ENCODE data around the gene PLAAT4.
A peak's percentile ranks its signal among the peaks of the same experiment; 100 is the strongest.

Gene PLAAT4

DNA sequence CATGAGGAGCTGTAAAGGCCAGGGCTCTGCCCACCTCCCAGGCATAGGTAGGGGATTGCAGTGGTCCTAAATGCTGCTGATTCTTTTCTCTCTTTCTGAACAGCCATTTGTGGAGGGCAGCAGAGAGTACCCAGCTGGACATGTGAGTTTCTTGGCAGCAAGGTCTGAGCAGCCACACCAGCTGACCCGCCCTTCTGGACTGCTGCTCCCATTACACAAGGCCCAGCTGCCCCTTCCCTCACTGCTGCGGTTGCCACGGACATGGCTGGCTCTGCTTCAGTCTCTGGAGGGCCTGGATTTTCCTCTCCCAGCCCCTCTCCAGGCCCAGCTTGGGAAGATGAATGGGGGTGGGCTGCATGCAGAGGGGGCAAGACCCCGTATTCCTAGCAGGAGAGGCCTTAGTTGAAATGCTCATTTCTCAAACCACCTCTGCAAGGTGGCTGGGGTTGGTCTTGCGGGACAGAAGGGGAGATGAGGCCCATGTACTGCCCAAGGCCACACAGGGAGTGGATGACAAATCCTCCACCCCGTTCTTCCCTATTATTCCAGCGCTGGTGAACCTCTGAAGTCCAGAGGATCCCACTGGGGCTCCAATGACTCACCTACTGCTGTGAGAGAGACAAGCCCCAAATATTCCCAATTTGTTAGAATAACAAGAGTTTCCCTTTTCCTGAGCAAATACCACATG lies 26.1 kb upstream of the PLAAT4 start:
- no peak overlapping the region for H4K91ac ChIP-seq (ENCODE audit: low read depth, low read length)
- no peak overlapping the region for H2BK12ac ChIP-seq (ENCODE audit: low read length)
- H3K4me3 ChIP-seq (ENCODE audit: low read depth, low read length): no peak overlapping the region
- H3K79me1 ChIP-seq (ENCODE audit: low read length): peaks cover 3% of the 10 kb centered on the region
- no peak for DNase-seq
- no peak overlapping the region for H3K4me2 ChIP-seq (ENCODE audit: low read length)
- no peak overlapping the region for H3K4ac ChIP-seq (ENCODE audit: low read depth, low read length)
- no peaks in the 10 kb centered on the region for H3K9me3 ChIP-seq (ENCODE audit: insufficient read depth, low read depth, low read length)
- no peak overlapping the region for H2AK5ac ChIP-seq (ENCODE audit: low read length)
- H3K36me3 ChIP-seq (ENCODE audit: control insufficient read depth in 1 of 2, insufficient read depth in 2 of 2, low read length in 2 of 2): no peaks in the 10 kb centered on the region
- H2BK5ac ChIP-seq (ENCODE audit: low read depth, low read length, poor library complexity): no peak overlapping the region
- no peak overlapping the region for H3K14ac ChIP-seq (ENCODE audit: low read length)
- peaks cover 9 to 16% of the 10 kb centered on the region in 2 experiments for H3K4me1 ChIP-seq (ENCODE audit: control insufficient read depth in 1 of 2, insufficient read depth in 2 of 2, low read length in 2 of 2)
- no CpG with 5 or more reads among the region's 7 CpGs for WGBS (ENCODE audit: extremely low coverage, insufficient coverage, insufficient read length)
- H3K23ac ChIP-seq (ENCODE audit: low read length): no peak overlapping the region
- H4K12ac ChIP-seq (ENCODE audit: low read depth, low read length): no peak overlapping the region
- no peak overlapping the region for H2BK120ac ChIP-seq (ENCODE audit: insufficient read depth, low read length, poor library complexity)
- H3K9ac ChIP-seq (ENCODE audit: low read length): no peak overlapping the region
- no peak overlapping the region for H4K8ac ChIP-seq (ENCODE audit: low read depth, low read length)
- H3K79me2 ChIP-seq (ENCODE audit: control insufficient read depth, insufficient read depth, low read length, poor library complexity): peaks cover 1% of the 10 kb centered on the region
- no peak overlapping the region for H2AFZ ChIP-seq (ENCODE audit: insufficient read depth, low read length, poor library complexity)
- no peak overlapping the region for H3K27ac ChIP-seq (ENCODE audit: low read depth, low read length)
- H3K18ac ChIP-seq (ENCODE audit: low read length): no peak overlapping the region
- H3K27me3 ChIP-seq (ENCODE audit: insufficient read depth, low read length): no peaks in the 10 kb centered on the region

DNA sequence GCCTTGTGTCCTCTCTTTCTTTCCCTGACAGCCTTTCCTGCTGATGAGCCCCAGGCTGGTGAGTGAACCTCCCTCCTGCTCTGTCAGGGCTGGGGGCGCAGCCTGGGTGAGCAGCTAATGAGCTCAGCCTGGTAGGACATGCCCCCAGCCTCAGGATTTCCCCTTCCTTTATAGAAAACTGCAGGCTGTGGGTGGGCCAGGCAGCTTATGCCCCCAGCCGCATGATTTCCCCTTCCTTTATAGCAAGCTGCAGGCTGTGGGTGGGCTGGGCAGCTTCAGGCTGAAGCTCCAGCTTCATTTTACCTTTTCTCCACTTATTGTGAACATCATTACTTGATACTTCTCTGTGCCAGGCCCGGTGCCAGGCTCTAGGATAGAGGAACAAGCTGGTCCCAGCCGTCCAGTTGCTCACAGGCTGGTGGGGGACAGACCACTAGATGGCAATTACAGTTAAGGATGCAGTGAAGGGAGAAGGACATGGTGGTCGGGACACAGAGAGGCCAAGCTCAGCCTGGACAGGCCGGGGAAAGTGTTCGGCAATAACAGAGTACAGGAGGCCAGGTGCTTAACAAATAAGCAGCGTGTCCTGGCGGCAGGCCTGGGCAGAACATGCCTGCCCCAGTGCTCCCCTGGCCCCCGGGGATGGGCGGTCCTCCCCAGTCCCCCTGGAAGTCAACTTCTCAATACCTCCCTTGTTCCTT lies 25.4 kb upstream of the PLAAT4 start:
- Histone ChIP-seq H2AFZ (ENCODE audit: insufficient read depth, low read length, poor library complexity) (no peak overlapping the region), H3K9ac (ENCODE audit: low read length) (no peak overlapping the region), H3K27ac (ENCODE audit: low read depth, low read length) (no peak overlapping the region), H3K14ac (ENCODE audit: low read length) (no peak overlapping the region), H3K23ac (ENCODE audit: low read length) (no peak overlapping the region), H2BK5ac (ENCODE audit: low read depth, low read length, poor library complexity) (no peak overlapping the region), H4K91ac (ENCODE audit: low read depth, low read length) (no peak overlapping the region), H2BK12ac (ENCODE audit: low read length) (no peak overlapping the region), H4K12ac (ENCODE audit: low read depth, low read length) (no peak overlapping the region), H3K9me3 (ENCODE audit: insufficient read depth, low read depth, low read length) (no peaks in the 10 kb centered on the region), H2BK120ac (ENCODE audit: insufficient read depth, low read length, poor library complexity) (no peak overlapping the region), H4K8ac (ENCODE audit: low read depth, low read length) (no peak overlapping the region), H3K79me1 (ENCODE audit: low read length) (peaks cover 5% of the 10 kb centered on the region), H2AK5ac (ENCODE audit: low read length) (no peak overlapping the region), H3K4ac (ENCODE audit: low read depth, low read length) (no peak overlapping the region), H3K4me2 (ENCODE audit: low read length) (no peak overlapping the region), H3K36me3 (ENCODE audit: control insufficient read depth in 1 of 2, insufficient read depth in 2 of 2, low read length in 2 of 2) (no peaks in the 10 kb centered on the region), H3K27me3 (ENCODE audit: insufficient read depth, low read length) (no peaks in the 10 kb centered on the region), H3K18ac (ENCODE audit: low read length) (no peak overlapping the region), H3K4me1 (ENCODE audit: control insufficient read depth in 1 of 2, insufficient read depth in 2 of 2, low read length in 2 of 2) (peaks cover 5 to 13% of the 10 kb centered on the region in 2 experiments), H3K79me2 (ENCODE audit: control insufficient read depth, insufficient read depth, low read length, poor library complexity) (no peaks in the 10 kb centered on the region), H3K4me3 (ENCODE audit: low read depth, low read length) (no peak overlapping the region)
- WGBS (ENCODE audit: extremely low coverage, insufficient coverage, insufficient read length): no CpG with 5 or more reads among the region's 11 CpGs
- no peak for DNase-seq

DNA sequence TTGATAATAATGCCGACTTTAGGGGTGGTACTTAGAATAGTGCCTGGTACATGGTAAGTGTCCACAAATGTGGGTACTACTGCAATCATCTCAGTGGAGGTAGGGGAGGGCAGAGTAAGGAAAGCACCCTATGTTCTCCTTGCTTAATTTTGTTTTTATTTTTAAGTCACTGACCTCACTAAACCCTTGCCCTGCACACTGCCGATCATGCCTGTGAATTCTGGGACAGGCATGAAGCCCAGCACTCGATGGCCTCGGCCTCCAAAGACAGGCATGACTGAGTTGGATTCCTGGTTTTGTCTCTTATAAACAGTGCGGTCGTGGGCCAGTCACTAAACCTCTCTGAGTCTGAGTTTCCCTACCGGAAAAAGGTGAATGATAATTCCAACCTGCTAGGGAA lies 23.8 kb upstream of the PLAAT4 start:
- no peaks in the 10 kb centered on the region for H3K36me3 ChIP-seq (ENCODE audit: control insufficient read depth in 1 of 2, insufficient read depth in 2 of 2, low read length in 2 of 2)
- H3K23ac ChIP-seq (ENCODE audit: low read length): no peak overlapping the region
- peaks cover 2 to 5% of the 10 kb centered on the region in 2 experiments for H3K4me1 ChIP-seq (ENCODE audit: control insufficient read depth in 1 of 2, insufficient read depth in 2 of 2, low read length in 2 of 2)
- H3K4ac ChIP-seq (ENCODE audit: low read depth, low read length): no peak overlapping the region
- no peak overlapping the region for H2BK5ac ChIP-seq (ENCODE audit: low read depth, low read length, poor library complexity)
- no peak overlapping the region for H3K14ac ChIP-seq (ENCODE audit: low read length)
- H3K79me1 ChIP-seq (ENCODE audit: low read length): peaks cover 2% of the 10 kb centered on the region
- no peak overlapping the region for H3K9ac ChIP-seq (ENCODE audit: low read length)
- no peak overlapping the region for H2BK12ac ChIP-seq (ENCODE audit: low read length)
- no peak overlapping the region for H2AK5ac ChIP-seq (ENCODE audit: low read length)
- H3K27ac ChIP-seq (ENCODE audit: low read depth, low read length): no peak overlapping the region
- H4K91ac ChIP-seq (ENCODE audit: low read depth, low read length): no peak overlapping the region
- H2BK120ac ChIP-seq (ENCODE audit: insufficient read depth, low read length, poor library complexity): no peak overlapping the region
- no peak overlapping the region for H2AFZ ChIP-seq (ENCODE audit: insufficient read depth, low read length, poor library complexity)
- H3K18ac ChIP-seq (ENCODE audit: low read length): no peak overlapping the region
- H3K9me3 ChIP-seq (ENCODE audit: insufficient read depth, low read depth, low read length): peaks cover 2% of the 10 kb centered on the region
- no peak overlapping the region for H4K12ac ChIP-seq (ENCODE audit: low read depth, low read length)
- no peak overlapping the region for H3K4me3 ChIP-seq (ENCODE audit: low read depth, low read length)
- no CpG with 5 or more reads among the region's 7 CpGs for WGBS (ENCODE audit: extremely low coverage, insufficient coverage, insufficient read length)
- H3K27me3 ChIP-seq (ENCODE audit: insufficient read depth, low read length): no peaks in the 10 kb centered on the region
- H3K79me2 ChIP-seq (ENCODE audit: control insufficient read depth, insufficient read depth, low read length, poor library complexity): no peaks in the 10 kb centered on the region
- no peak overlapping the region for H3K4me2 ChIP-seq (ENCODE audit: low read length)
- no peak for DNase-seq
- H4K8ac ChIP-seq (ENCODE audit: low read depth, low read length): no peak overlapping the region

DNA sequence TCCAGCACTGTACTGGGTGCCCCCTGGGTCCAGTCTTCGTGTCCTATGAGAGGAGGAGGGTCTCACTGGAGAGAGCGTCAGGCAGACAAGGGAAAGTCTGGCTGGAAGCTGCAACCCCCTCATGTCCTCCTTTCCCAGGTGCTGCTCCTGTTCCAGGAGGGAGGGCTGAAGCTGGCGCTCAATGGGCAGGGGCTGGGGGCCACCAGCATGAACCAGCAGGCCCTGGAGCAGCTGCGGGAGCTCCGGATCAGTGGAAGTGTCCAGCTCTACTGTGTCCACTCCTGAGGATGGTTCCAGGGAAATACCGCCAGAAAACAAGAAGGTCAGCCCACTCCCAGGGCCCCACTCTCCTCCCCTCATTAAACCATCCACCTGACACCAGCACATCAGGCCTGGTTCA lies 20.5 kb upstream of the PLAAT4 start:
- Histone ChIP-seq H3K9ac (ENCODE audit: low read length) (no peak overlapping the region), H3K27ac (ENCODE audit: low read depth, low read length) (no peak overlapping the region), H3K4me1 (ENCODE audit: control insufficient read depth in 1 of 2, insufficient read depth in 2 of 2, low read length in 2 of 2) (peaks cover 2 to 5% of the 10 kb centered on the region in 2 experiments), H3K27me3 (ENCODE audit: insufficient read depth, low read length) (no peaks in the 10 kb centered on the region), H2AK5ac (ENCODE audit: low read length) (peak overlapping the region; percentile 19), H3K79me2 (ENCODE audit: control insufficient read depth, insufficient read depth, low read length, poor library complexity) (no peaks in the 10 kb centered on the region), H4K12ac (ENCODE audit: low read depth, low read length) (peak overlapping the region; percentile 36), H4K8ac (ENCODE audit: low read depth, low read length) (no peak overlapping the region), H3K36me3 (ENCODE audit: control insufficient read depth in 1 of 2, insufficient read depth in 2 of 2, low read length in 2 of 2) (no peaks in the 10 kb centered on the region), H3K4me2 (ENCODE audit: low read length) (no peak overlapping the region), H2AFZ (ENCODE audit: insufficient read depth, low read length, poor library complexity) (no peak overlapping the region), H3K23ac (ENCODE audit: low read length) (no peak overlapping the region), H3K79me1 (ENCODE audit: low read length) (peaks cover 2% of the 10 kb centered on the region), H2BK120ac (ENCODE audit: insufficient read depth, low read length, poor library complexity) (peak overlapping the region; percentile 25), H3K14ac (ENCODE audit: low read length) (no peak overlapping the region), H4K91ac (ENCODE audit: low read depth, low read length) (no peak overlapping the region), H3K4ac (ENCODE audit: low read depth, low read length) (no peak overlapping the region), H3K9me3 (ENCODE audit: insufficient read depth, low read depth, low read length) (peaks cover 2% of the 10 kb centered on the region), H2BK5ac (ENCODE audit: low read depth, low read length, poor library complexity) (no peak overlapping the region), H3K4me3 (ENCODE audit: low read depth, low read length) (no peak overlapping the region), H2BK12ac (ENCODE audit: low read length) (no peak overlapping the region), H3K18ac (ENCODE audit: low read length) (no peak overlapping the region)
- DNase-seq: no peak
- no CpG with 5 or more reads among the region's 6 CpGs for WGBS (ENCODE audit: extremely low coverage, insufficient coverage, insufficient read length)

Data from trophoblast cell (in vitro differentiated cells and primary cell).